ENCODE results near the gene ECSIT.

ECSIT gene

DNA sequence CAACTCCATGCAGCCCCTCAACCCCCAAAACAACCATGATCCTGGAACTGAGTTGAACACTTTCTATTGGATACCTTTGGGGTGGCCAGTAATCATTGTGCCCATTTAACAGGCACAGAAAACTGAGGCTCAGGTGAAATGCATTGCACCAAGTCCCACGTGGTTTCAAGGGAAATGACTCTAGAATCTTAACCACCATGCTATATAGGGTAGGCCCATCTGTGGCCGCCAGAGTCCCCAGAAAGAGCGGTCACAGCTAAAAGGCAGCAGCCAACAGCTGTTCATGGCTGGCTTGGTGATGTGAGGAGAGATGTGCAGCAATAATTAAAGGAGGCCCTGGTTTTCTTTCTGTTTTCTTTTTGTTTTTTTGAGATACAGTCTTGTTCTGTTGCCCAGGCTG lies 12.3 kb upstream of the ECSIT start:
- no peak overlapping the region for H3K27ac ChIP-seq
- TF ChIP-seq, protein P1, sequence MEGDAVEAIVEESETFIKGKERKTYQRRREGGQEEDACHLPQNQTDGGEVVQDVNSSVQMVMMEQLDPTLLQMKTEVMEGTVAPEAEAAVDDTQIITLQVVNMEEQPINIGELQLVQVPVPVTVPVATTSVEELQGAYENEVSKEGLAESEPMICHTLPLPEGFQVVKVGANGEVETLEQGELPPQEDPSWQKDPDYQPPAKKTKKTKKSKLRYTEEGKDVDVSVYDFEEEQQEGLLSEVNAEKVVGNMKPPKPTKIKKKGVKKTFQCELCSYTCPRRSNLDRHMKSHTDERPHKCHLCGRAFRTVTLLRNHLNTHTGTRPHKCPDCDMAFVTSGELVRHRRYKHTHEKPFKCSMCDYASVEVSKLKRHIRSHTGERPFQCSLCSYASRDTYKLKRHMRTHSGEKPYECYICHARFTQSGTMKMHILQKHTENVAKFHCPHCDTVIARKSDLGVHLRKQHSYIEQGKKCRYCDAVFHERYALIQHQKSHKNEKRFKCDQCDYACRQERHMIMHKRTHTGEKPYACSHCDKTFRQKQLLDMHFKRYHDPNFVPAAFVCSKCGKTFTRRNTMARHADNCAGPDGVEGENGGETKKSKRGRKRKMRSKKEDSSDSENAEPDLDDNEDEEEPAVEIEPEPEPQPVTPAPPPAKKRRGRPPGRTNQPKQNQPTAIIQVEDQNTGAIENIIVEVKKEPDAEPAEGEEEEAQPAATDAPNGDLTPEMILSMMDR (IDR thresholded peaks at IDR 0.05) = no peak
- no peak for TF ChIP-seq ZFX (IDR thresholded peaks at IDR 0.05; ENCODE audit: borderline replicate concordance)

DNA sequence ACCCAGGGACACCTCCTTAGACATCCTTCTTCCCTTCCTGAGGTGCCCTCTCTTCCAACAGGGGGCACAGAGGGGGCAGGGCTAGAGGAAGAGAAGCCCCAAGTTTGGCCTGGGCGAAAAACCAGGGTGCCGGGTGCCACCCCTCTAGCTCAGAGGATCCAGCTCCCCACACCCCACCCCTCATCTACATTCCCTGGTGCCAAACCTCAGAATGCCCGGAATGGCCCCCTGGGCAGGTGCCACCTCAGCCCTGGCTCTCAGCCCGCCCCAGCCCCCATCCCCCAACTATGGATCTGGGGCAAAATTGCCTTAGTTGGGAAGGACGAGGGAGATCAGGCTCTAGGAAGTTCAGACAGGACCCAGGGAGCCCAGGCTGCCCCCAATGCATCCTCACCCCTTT lies 11.7 kb upstream of the ECSIT start:
- TF ChIP-seq, protein P1 (IDR thresholded peaks at IDR 0.05) = no peak
- TF ChIP-seq ZFX (IDR thresholded peaks at IDR 0.05; ENCODE audit: borderline replicate concordance) = no peak
- no peak overlapping the region for H3K27ac ChIP-seq

DNA sequence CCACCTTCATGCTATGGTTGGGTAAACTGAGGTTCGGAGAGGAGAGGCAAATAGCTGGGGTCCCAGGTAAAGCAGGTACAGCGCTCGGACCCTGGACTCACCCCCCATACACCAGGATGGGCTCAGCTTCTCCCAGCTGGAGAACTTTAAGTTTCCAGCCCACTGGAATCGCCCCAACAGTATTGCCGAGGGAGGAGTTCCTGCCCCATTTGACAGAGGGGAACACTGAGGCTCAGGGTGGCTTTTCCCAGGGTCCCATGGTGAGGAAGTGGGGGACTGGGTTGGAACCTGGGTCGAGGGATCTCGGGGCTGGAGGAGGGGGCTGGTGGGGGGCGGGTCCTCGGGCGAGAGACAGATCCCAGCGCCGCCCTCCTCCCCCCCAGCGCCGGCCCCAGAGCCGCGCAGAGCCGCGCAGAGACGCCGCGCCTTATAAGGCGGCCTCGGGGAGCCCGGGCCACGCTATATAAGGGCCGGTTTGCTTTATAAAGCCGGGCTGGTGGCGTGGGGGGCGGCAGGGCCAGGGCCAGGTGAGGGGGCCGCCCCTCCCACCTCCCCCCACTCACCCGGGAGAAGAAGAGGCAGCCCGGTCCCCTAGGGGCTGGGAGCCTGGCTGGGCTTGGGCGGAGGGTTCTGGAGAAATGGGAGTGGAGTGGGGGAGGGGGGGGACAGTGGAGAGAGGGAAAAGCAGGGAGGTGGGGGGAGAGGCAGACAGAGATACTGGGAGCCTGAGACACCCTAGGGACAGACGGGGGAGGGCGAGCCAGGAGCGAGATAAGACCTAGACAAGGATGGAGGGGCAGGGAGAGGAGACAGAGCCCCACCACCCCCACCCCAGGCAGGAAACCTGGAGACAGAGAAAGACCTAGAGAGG lies 10.8 kb upstream of the ECSIT start:
- TF ChIP-seq ZFX (IDR thresholded peaks at IDR 0.05; ENCODE audit: borderline replicate concordance) = no peak
- TF ChIP-seq, protein P1 (IDR thresholded peaks at IDR 0.05) = no peak
- H3K27ac ChIP-seq = no peak overlapping the region

DNA sequence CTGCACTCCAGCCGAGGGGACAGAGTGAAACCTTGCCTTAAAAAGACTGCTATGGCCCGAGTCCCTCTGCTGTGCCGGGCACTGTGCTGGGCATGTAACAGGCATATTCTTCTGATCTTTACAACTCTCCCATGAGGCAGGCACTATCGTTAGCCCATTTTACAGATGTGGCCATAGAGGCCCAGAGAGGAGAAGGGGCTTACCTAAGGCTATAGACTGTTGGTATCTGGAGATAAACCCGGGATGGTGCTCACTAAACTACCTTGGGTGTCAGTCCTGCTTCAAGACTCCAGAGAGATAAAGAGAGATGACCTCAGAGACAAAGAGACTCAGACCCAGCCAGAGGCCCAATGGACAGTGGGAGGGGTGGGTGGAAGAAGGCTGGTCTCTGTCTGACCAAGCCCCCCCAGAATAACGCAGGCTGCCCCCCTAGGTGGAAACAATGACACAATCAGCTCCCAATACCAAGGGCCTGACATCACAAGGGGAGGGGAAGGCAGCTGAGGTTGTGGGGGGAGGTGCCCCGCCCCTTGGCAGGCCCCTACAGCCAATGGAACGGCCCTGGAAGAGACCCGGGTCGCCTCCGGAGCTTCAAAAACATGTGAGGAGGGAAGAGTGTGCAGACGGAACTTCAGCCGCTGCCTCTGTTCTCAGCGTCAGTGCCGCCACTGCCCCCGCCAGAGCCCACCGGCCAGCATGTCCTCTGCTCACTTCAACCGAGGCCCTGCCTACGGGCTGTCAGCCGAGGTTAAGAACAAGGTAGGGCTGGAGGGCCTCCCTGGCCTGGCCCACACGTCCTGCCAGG lies 9.5 kb upstream of the ECSIT start, which contains the start of gene CNN1:
TSS of gene CNN1 (plus strand) at position 620 of the 805 bp plus-strand sequence. CDS start at position 697, 77 bp downstream.
- TF ChIP-seq ZFX (IDR thresholded peaks at IDR 0.05; ENCODE audit: borderline replicate concordance) = no peak
- TF ChIP-seq, protein P1 (IDR thresholded peaks at IDR 0.05) = no peak
- no peak within 1 kb of the TSS for H3K27ac ChIP-seq

DNA sequence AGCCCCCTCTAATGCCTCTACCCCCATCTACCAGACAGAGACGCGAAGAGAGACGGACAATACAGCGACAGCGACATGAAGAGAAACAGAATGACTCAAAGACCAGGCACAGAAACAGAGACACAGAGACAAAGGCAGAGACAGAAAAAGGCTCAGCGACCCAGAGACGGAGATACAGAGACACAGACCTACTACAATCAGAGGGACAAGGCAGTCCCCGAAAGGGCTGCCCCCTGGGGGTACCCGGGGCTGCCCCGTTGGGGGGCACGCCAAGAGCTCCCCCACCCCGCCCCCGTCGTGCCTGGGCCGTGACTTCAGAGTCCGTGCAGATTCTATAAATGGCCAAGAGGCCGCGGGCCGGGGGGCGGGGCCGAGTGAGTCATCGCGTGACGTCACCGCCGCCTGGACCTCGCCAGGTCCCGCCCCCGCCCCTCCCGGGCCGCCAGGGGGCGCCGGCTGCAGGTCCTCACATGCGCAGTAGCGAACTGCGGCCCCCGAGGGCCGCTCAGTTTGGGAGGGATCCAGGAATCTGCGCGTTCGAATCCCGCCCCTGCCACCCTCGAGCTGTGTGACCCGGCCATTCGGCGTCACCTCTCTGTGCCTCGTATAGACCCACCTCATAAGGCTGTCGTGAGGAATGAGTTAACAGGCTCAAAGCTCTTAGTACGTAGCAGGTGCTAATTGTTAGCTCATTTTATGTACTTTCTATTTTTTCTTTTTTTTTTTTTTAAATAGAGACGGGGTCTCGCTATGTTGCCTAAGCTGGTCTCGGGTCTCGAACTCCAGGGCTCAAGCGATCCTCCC lies 7.1 kb upstream of the ECSIT start:
- H3K27ac ChIP-seq = peak overlapping the region; percentile 30; the same call in 1 of the 2 replicates
- TF ChIP-seq, protein P1 (IDR thresholded peaks at IDR 0.05) = peak; percentile 86
- no peak for TF ChIP-seq ZFX (IDR thresholded peaks at IDR 0.05; ENCODE audit: borderline replicate concordance)

DNA sequence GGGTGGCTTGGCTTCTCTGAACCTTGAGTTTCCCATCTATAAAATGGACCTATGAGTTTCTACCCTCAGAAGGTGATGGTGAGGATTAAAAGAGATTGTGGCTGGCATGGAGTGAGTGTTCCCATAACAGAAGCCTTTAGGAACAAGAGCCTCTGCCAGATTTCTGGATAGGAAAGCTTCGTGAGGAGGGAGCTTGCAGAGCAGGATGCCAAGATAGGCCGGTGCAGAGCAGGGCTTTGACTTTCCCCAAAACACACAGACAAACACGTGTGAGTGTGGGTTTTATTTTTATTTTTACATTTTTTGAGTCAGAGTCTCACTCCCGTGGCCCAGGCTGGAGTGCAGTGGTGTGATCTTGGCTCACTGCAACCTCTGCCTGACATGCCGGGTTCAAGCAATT lies 6.0 kb upstream of the ECSIT start:
- no peak for TF ChIP-seq ZFX (IDR thresholded peaks at IDR 0.05; ENCODE audit: borderline replicate concordance)
- TF ChIP-seq, protein P1 (IDR thresholded peaks at IDR 0.05) = no peak
- H3K27ac ChIP-seq = no peak overlapping the region
